PFSK-1 (cell line): ENCODE measurements around the gene MLC1.

Source experiments
- FOXP2 ChIP-seq: optimal IDR thresholded peaks from 2 replicates; pipeline ENCODE3; 2011; ENCODE audit warnings: borderline replicate concordance, control low read depth, inconsistent platforms; ENCODE audit not compliant: insufficient read depth; ENCODE audit errors: extremely low read length, extremely low read depth
- POLR2AphosphoS5 ChIP-seq: IDR thresholded peaks from 2 replicates; pipeline ENCODE4 v1.6.1; 2012; ENCODE audit warnings: low read depth, mild to moderate bottlenecking, control low read depth, low read length, moderate library complexity
- SIN3A ChIP-seq: IDR thresholded peaks from 2 replicates; pipeline ENCODE4 v1.6.1; 2012; ENCODE audit warnings: mild to moderate bottlenecking, low read length, moderate library complexity, borderline replicate concordance; ENCODE audit not compliant: insufficient read depth
- TAF1 ChIP-seq: IDR thresholded peaks from 2 replicates; pipeline ENCODE4 v1.6.1; 2012; ENCODE audit warnings: low read length, control low read depth, borderline replicate concordance; ENCODE audit not compliant: insufficient read depth
- TF ChIP-seq, protein P1 (sequence below), 2 experiments: IDR thresholded peaks; 2 replicates each; pipeline versions ENCODE4 v1.6.1 to v1.8.0; 2011 to 2012; ENCODE audit warnings: low read depth in 2 of 2, low read length in 2 of 2, control low read depth in 1 of 2, inconsistent platforms in 1 of 2, mild to moderate bottlenecking in 1 of 2, moderate library complexity in 1 of 2; ENCODE audit not compliant: insufficient read depth in 1 of 2

DNA sequence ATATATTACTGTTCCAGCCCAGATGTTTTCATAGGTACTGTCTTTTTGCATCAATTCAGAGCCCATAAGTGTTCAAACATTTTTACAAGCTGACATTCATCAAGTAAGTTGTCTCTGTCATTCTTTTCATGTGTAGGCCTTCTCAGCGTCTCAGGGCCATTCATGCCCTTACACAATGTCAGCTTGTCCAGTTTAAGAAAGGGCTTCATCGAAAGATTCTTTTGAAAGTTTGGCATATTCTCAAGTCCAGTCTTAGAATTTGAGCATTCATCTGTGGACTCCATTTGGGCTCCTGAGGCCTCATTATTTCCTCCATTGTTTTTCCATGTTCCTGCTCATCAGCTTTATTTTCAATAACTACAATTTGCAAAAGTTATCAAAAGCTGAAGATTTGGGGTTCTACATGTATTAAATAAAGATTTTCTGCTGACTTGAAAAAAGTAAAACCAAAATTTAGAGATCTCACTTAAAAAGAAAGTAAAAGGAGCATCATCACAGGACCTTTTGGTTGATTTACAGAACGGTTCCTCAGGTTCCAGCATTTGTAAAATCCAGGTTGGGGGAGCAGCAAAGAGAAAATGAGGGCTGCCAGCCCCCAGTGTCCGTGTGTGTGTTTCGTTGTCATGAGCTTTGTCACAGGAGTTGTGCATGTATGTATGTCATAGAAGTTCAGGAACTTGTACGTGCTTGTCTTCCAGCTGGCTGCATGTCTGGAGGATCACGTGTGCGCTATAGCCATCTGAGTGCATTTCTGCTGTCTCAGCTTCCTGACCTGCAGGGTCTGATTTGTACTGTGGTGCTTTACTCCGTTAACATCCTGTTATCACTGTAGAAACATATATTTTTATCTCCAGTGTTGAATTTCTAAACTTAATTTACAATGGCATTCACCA lies 20.2 kb upstream of the MLC1 start:
- TF ChIP-seq TAF1, result no peak
- TF ChIP-seq POLR2AphosphoS5, result no peak
- TF ChIP-seq, protein P1, sequence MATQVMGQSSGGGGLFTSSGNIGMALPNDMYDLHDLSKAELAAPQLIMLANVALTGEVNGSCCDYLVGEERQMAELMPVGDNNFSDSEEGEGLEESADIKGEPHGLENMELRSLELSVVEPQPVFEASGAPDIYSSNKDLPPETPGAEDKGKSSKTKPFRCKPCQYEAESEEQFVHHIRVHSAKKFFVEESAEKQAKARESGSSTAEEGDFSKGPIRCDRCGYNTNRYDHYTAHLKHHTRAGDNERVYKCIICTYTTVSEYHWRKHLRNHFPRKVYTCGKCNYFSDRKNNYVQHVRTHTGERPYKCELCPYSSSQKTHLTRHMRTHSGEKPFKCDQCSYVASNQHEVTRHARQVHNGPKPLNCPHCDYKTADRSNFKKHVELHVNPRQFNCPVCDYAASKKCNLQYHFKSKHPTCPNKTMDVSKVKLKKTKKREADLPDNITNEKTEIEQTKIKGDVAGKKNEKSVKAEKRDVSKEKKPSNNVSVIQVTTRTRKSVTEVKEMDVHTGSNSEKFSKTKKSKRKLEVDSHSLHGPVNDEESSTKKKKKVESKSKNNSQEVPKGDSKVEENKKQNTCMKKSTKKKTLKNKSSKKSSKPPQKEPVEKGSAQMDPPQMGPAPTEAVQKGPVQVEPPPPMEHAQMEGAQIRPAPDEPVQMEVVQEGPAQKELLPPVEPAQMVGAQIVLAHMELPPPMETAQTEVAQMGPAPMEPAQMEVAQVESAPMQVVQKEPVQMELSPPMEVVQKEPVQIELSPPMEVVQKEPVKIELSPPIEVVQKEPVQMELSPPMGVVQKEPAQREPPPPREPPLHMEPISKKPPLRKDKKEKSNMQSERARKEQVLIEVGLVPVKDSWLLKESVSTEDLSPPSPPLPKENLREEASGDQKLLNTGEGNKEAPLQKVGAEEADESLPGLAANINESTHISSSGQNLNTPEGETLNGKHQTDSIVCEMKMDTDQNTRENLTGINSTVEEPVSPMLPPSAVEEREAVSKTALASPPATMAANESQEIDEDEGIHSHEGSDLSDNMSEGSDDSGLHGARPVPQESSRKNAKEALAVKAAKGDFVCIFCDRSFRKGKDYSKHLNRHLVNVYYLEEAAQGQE (IDR thresholded peaks at IDR 0.05; ENCODE audit: insufficient read depth in 1 of 2, low read depth in 2 of 2, low read length in 2 of 2), result no peak
- no peak for TF ChIP-seq FOXP2
- TF ChIP-seq SIN3A, result no peak
